Endothelial cell of umbilical vein (primary cell): ENCODE results near the gene MCM3AP.
A peak's percentile ranks its signal among the peaks of the same experiment; 100 is the strongest.

ENCODE experiments used
- CTCF ChIP-seq, 2 donors: IDR thresholded peaks; 1 replicate in 1 of 2; 2 replicates in 1 of 2; pipeline ENCODE4 v1.5.1; 2011; ENCODE audit warnings: low read length in 2 of 2, mild to moderate bottlenecking in 2 of 2, moderate library complexity in 2 of 2, control low read depth in 1 of 2, inconsistent platforms in 1 of 2, low read depth in 1 of 2; ENCODE audit not compliant: insufficient read depth in 1 of 2; ENCODE audit errors: extremely low read depth in 1 of 2
- EZH2 ChIP-seq: IDR thresholded peaks from 2 replicates; pipeline ENCODE4 v1.6.1; 2012; ENCODE audit warnings: borderline replicate concordance, low read depth, mild to moderate bottlenecking, moderate library complexity, low read length, inconsistent platforms; ENCODE audit not compliant: severe bottlenecking
- FOS ChIP-seq: IDR thresholded peaks from 2 replicates; pipeline ENCODE4 v1.6.1; 2011; ENCODE audit warnings: mild to moderate bottlenecking, low read length, moderate library complexity, borderline replicate concordance; ENCODE audit not compliant: insufficient read depth
- GATA2 ChIP-seq: IDR thresholded peaks from 2 replicates; pipeline ENCODE4 v1.7.0; 2011; ENCODE audit warnings: low read depth, mild to moderate bottlenecking, moderate library complexity, mixed read lengths, low read length; ENCODE audit not compliant: insufficient read length, insufficient read depth
- JUN ChIP-seq: IDR thresholded peaks from 2 replicates; pipeline ENCODE4 v1.6.1; 2011; ENCODE audit warnings: borderline replicate concordance, low read depth; ENCODE audit not compliant: insufficient read length, insufficient read depth
- MAX ChIP-seq: IDR thresholded peaks from 2 replicates; pipeline ENCODE4 v1.6.1; 2011; ENCODE audit not compliant: insufficient read depth, insufficient read length
- MYC ChIP-seq: IDR thresholded peaks from one replicate; pipeline ENCODE4 v1.6.1; 2011; ENCODE audit warnings: mild to moderate bottlenecking, low read depth, low read length
- POLR2A ChIP-seq: IDR thresholded peaks from 2 replicates; pipeline ENCODE4 v1.6.1; 2012; ENCODE audit warnings: low read depth, mild to moderate bottlenecking, control low read depth, low read length
- POLR2AphosphoS5 ChIP-seq: IDR thresholded peaks from 2 replicates; pipeline ENCODE4 v1.6.1; 2012; ENCODE audit warnings: low read depth, mild to moderate bottlenecking, control low read depth, low read length, moderate library complexity; ENCODE audit not compliant: insufficient read depth

GRCh38 chr21:46324390-46325072 is 39.1 kb upstream of the MCM3AP start:
- TF ChIP-seq CTCF (IDR thresholded peaks at IDR 0.05; ENCODE audit: extremely low read depth in 1 of 2, insufficient read depth in 1 of 2, low read depth in 1 of 2, low read length in 2 of 2) (peak in 1 of 2 donors; percentile 22), POLR2AphosphoS5 (peak; percentile 52), POLR2A (peak; percentile 60), EZH2 (no peak), JUN (no peak), FOS (no peak), MYC (no peak), MAX (no peak), GATA2 (no peak)
